Keratinocyte (primary cell): Measurements from ENCODE around the gene PDE8A. TPM values are rescaled to one million over a fixed set of nuclear protein-coding genes. Genes with fewer than 3 reads are reported as not detected.

Experiments
- DNase-seq: peaks from one replicate; pipeline ENCODE4 v3.0.0-alpha.2; 2011; ENCODE audit warnings: low read depth, missing footprints, low spot score
- FAIRE-seq: peaks from 2 replicates; lab custom pipeline; 2011; peaks lifted over from hg19 to GRCh38; lab: Jason Lieb, UNC
- H2AFZ ChIP-seq: 2 replicates; pipeline ENCODE4 v1.6.0; 2012; ENCODE audit warnings: low read length, control low read depth, inconsistent platforms; ENCODE audit not compliant: control insufficient read depth
- H3K27ac ChIP-seq: 2 replicates; pipeline ENCODE4 v1.5.1; 2011; ENCODE audit warnings: low read length; ENCODE audit not compliant: control insufficient read depth, insufficient read depth
- H3K27me3 ChIP-seq: 3 replicates; pipeline ENCODE4 v1.6.0; 2011; ENCODE audit warnings: low read length; ENCODE audit not compliant: control insufficient read depth, insufficient read depth; ENCODE audit errors: extremely low read depth
- H3K36me3 ChIP-seq, 2 experiments: 2 replicates in 1 of 2; 3 replicates in 1 of 2; pipeline ENCODE4 v1.5.1; 2011; ENCODE audit warnings: low read length in 2 of 2, mild to moderate bottlenecking in 1 of 2; ENCODE audit not compliant: control insufficient read depth in 2 of 2, insufficient read depth in 2 of 2; ENCODE audit errors: extremely low read depth in 1 of 2
- H3K4me1 ChIP-seq: 3 replicates; pipeline ENCODE4 v1.5.1; 2011; ENCODE audit warnings: low read length; ENCODE audit not compliant: control insufficient read depth, insufficient read depth; ENCODE audit errors: extremely low read depth
- H3K4me2 ChIP-seq: 3 replicates; pipeline ENCODE4 v1.6.0; 2011; ENCODE audit warnings: low read depth, low read length; ENCODE audit not compliant: control insufficient read depth, insufficient read depth; ENCODE audit errors: extremely low read depth
- H3K4me3 ChIP-seq, 3 experiments: fragments of 200-600 bp in 1 of 3; sonication (generic) in 1 of 3; 2 replicates in 2 of 3; 3 replicates in 1 of 3; pipeline ENCODE4 v1.5.1; 2011 to 2016; ENCODE audit warnings: low read length in 3 of 3, mild to moderate bottlenecking in 3 of 3, control low read depth in 2 of 3, inconsistent platforms in 1 of 3, low read depth in 1 of 3, mixed read lengths in 1 of 3, mixed run types in 1 of 3, moderate library complexity in 1 of 3; ENCODE audit not compliant: control insufficient read depth in 2 of 3, insufficient read depth in 2 of 3; ENCODE audit errors: extremely low read depth in 1 of 3
- H3K79me2 ChIP-seq: 2 replicates; pipeline ENCODE4 v1.6.0; 2012; ENCODE audit warnings: low read length; ENCODE audit not compliant: control insufficient read depth, insufficient read depth
- H3K9ac ChIP-seq: 3 replicates; pipeline ENCODE4 v1.6.0; 2011; ENCODE audit warnings: low read length; ENCODE audit not compliant: control insufficient read depth, insufficient read depth; ENCODE audit errors: extremely low read depth
- H3K9me1 ChIP-seq: 3 replicates; pipeline ENCODE4 v1.6.0; 2011; ENCODE audit warnings: low read length; ENCODE audit not compliant: control insufficient read depth, insufficient read depth; ENCODE audit errors: extremely low read depth
- H3K9me3 ChIP-seq: 2 replicates; pipeline ENCODE4 v1.5.1; 2012; ENCODE audit warnings: low read depth, low read length; ENCODE audit not compliant: control insufficient read depth
- H4K20me1 ChIP-seq: 3 replicates; pipeline ENCODE4 v1.6.0; 2011; ENCODE audit warnings: low read length; ENCODE audit not compliant: control insufficient read depth, insufficient read depth; ENCODE audit errors: extremely low read depth
- CTCF ChIP-seq, 3 experiments: IDR thresholded peaks in 1 of 3; conservative IDR thresholded peaks in 1 of 3; optimal IDR thresholded peaks in 1 of 3; 2 replicates in 2 of 3; 3 replicates in 1 of 3; pipeline versions ENCODE3 to v1.5.1; 2011; ENCODE audit warnings: low read length in 3 of 3, mild to moderate bottlenecking in 3 of 3, moderate library complexity in 2 of 3, control low read depth in 1 of 3, inconsistent platforms in 1 of 3; ENCODE audit not compliant: insufficient read depth in 2 of 3; ENCODE audit errors: extremely low read depth in 1 of 3
- EZH2 ChIP-seq: IDR thresholded peaks from one replicate; pipeline ENCODE4 v1.6.1; 2012; ENCODE audit warnings: inconsistent platforms, mild to moderate bottlenecking, low read length, moderate library complexity
- dilution Hi-C: fragments of 300-500 bp; cut with MboI; formaldehyde crosslinking; loops from one replicate; pipeline ENCODE4 v1.7.0; 2020; ENCODE audit warnings: low sequenced_read_pairs; ENCODE audit not compliant: extremely low pct_ligation_motif_present
- polyA plus RNA-seq, 5 experiments: library from polyadenylated mRNA; depleted of rRNA in 3 of 5; stranded (reverse) in 3 of 5; stranded (forward) in 1 of 5; unstranded in 1 of 5; fragments of >200 nt; gene quantifications; 1 replicate in 1 of 5; 2 replicates in 3 of 5; 3 replicates in 1 of 5; pipeline versions ENCODE4 v1.2.1 to v1.2.3, GENCODE V29; 2011 to 2012; ENCODE audit warnings: missing spikeins in 2 of 5, low read depth in 1 of 5, low replicate concordance in 1 of 5

The PDE8A gene
- polyA plus RNA-seq, 1 donor (not counting 4 experiments of a cell fraction or from before 2014, with no cell fraction given) = 24.1 TPM

DNA sequence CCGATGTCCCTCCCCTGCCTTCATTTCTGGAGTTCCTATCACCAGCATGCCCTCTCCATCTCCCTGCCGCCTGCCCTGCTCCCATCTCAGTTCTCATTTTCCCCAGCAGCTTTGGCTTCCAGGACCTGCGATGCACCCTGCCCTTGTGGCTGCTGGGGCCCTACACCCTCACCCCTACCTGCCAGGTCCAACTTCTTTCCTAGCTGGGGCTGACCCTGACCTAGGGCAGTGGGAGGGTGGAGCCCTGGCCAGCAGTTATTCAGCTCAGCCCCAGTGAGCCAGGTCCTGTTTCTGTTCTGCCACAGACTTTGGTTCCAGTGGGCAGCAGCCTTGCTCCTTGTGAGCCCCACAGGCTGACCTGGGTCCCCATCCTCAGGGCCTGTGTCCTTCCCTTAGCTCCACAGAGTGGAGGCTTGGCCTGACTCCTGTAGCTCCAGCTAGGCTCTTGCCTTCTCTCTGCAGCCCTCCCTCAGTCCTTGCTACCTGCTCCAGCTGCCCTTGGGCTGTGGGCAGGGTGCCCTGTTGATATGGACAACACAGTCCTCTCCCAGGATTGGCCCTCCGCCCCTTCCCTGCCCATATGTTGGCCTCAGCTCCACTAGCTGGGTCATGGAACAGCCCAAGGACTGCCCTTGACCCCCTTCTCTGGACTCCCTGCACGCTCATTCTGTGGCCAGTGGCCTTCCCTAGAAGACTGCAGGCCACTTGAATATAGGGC is 34.7 kb upstream of the PDE8A start:
- Histone ChIP-seq H3K27ac (no peak overlapping the region), H3K4me1 (peaks cover 8% of the 10 kb centered on the region), H3K4me2 (no peak overlapping the region), H4K20me1 (no peaks in the 10 kb centered on the region), H3K9me3 (no peaks in the 10 kb centered on the region), H3K9ac (no peak overlapping the region), H3K4me3 (no peak overlapping the region), H3K9me1 (no peaks in the 10 kb centered on the region), H3K36me3 (no peaks in the 10 kb centered on the region), H2AFZ (no peak overlapping the region), H3K79me2 (no peaks in the 10 kb centered on the region), H3K27me3 (no peaks in the 10 kb centered on the region)
- dilution Hi-C loops = no loop called here
- FAIRE-seq = no peak
- TF ChIP-seq CTCF (optimal IDR thresholded peaks at IDR 0.05 in 1 of 3, IDR thresholded peaks at IDR 0.05 in 1 of 3, conservative IDR thresholded peaks at IDR 0.05 in 1 of 3; ENCODE audit: extremely low read depth in 1 of 3, insufficient read depth in 2 of 3, low read length in 3 of 3) (no peak), EZH2 (no peak)
- DNase-seq = no peak

DNA sequence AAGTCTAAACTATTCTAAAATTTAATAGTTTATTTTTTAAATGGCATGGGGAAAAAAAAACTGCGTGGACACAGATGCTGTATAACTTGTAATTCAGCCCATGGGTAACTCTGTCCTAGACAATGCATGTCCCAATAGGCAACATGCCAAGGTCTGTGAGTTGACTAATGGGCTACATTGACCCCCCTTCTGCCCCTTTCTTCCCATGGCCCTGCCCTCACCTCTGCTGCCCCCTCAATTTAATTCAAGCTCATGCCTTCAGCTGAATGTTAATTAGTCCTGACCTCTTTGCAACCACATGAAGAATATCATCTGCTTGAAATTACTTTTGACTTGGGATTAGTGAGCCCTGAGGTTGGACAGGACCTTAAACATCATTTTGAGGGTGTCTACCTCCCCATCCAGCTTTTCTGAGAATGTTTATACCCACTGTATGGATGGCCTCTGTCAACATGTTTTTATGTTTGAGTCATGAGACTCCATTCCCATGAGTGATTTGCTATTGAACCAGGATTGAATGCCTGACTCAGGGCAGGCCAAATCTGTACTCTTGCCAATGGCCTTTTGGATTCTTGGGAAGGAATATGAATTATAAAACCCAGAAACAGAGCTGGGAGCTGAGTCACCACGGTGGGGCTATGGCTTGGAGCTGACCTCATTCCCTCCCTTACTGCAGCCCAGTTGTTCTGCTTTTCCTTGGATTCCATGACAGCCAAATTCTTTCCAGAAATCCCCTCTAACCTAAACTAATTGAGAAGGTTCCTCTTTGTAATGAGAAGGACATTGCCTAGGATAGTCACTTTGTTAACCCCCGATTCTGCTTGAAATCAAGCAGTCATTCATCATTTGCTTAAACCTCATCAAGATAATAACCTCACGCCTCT is 33.5 kb upstream of the PDE8A start:
- Histone ChIP-seq H2AFZ (no peak overlapping the region), H3K27ac (no peak overlapping the region), H3K79me2 (no peaks in the 10 kb centered on the region), H3K9ac (no peak overlapping the region), H4K20me1 (no peaks in the 10 kb centered on the region), H3K4me2 (no peak overlapping the region), H3K36me3 (no peaks in the 10 kb centered on the region), H3K27me3 (no peaks in the 10 kb centered on the region), H3K4me1 (peaks cover 8% of the 10 kb centered on the region), H3K9me3 (no peaks in the 10 kb centered on the region), H3K9me1 (no peaks in the 10 kb centered on the region), H3K4me3 (no peak overlapping the region)
- no peak for FAIRE-seq
- peak; percentile 15 for DNase-seq
- dilution Hi-C loops = no loop called here
- TF ChIP-seq EZH2 (no peak), CTCF (optimal IDR thresholded peaks at IDR 0.05 in 1 of 3, IDR thresholded peaks at IDR 0.05 in 1 of 3, conservative IDR thresholded peaks at IDR 0.05 in 1 of 3; ENCODE audit: extremely low read depth in 1 of 3, insufficient read depth in 2 of 3, low read length in 3 of 3) (no peak)
